HepG2 (cell line): ENCODE results near the gene ELF1. TPM values are rescaled to one million over a fixed set of nuclear protein-coding genes. Genes with fewer than 3 reads are reported as not detected.
A peak's percentile ranks its signal among the peaks of the same experiment; 100 is the strongest.

Experiments used
- AGO2 ChIP-seq: fragments of 200-400 bp; formaldehyde crosslinking; optimal IDR thresholded peaks from 2 replicates; pipeline ENCODE3; 2017; ENCODE audit warnings: mild to moderate bottlenecking, low read depth, low read length, moderate library complexity
- CBX1 ChIP-seq: IDR thresholded peaks from one replicate; pipeline ENCODE4 v1.6.1; 2016; ENCODE audit warnings: antibody characterized with exemption, low read depth
- CCDC6 ChIP-seq: sonication (generic); formaldehyde crosslinking; IDR thresholded peaks from 2 replicates; pipeline ENCODE4 v1.8.1; 2022; ENCODE audit warnings: mild to moderate bottlenecking, missing genetic modification reagents, moderate library complexity
- CERS6 ChIP-seq: sonication (generic); formaldehyde crosslinking; IDR thresholded peaks from 2 replicates; pipeline ENCODE4 v1.5.0; 2020; ENCODE audit warnings: missing genetic modification reagents
- FOSL1 ChIP-seq: sonication (generic); formaldehyde crosslinking; IDR thresholded peaks from 2 replicates; pipeline ENCODE4 v1.9.0; 2021; ENCODE audit warnings: missing genetic modification reagents, borderline replicate concordance
- IRX3 ChIP-seq: sonication (generic); formaldehyde crosslinking; IDR thresholded peaks from 2 replicates; pipeline ENCODE4 v1.8.1; 2023; ENCODE audit warnings: mild to moderate bottlenecking, low read depth, missing genetic modification reagents, borderline replicate concordance
- MIXL1 ChIP-seq: IDR thresholded peaks from 2 replicates; pipeline ENCODE4 v1.6.1; 2016
- NFIC ChIP-seq: IDR thresholded peaks from 2 replicates; pipeline ENCODE4 v1.6.1; 2012; ENCODE audit warnings: mild to moderate bottlenecking, low read length, inconsistent platforms
- NR0B2 ChIP-seq: sonication (generic); formaldehyde crosslinking; IDR thresholded peaks from 2 replicates; pipeline ENCODE4 v1.4.0; 2020; ENCODE audit warnings: mild to moderate bottlenecking, missing genetic modification reagents
- PAXIP1 ChIP-seq: sonication (generic); formaldehyde crosslinking; conservative IDR thresholded peaks from 2 replicates; pipeline ENCODE4 v1.4.0; 2020; ENCODE audit warnings: mild to moderate bottlenecking, missing genetic modification reagents, moderate library complexity
- SIN3B ChIP-seq: fragments of 150-350 bp; IDR thresholded peaks from 2 replicates; pipeline ENCODE4 v1.6.1; 2014; ENCODE audit warnings: low read length
- ZBTB39 ChIP-seq: sonication (generic); formaldehyde crosslinking; IDR thresholded peaks from 2 replicates; pipeline ENCODE4 v1.5.0; 2020; ENCODE audit warnings: missing genetic modification reagents
- ZFP41 ChIP-seq: sonication (generic); formaldehyde crosslinking; IDR thresholded peaks from 2 replicates; pipeline ENCODE4 v1.4.0; 2020; ENCODE audit warnings: mild to moderate bottlenecking, missing genetic modification reagents, borderline replicate concordance
- ZNF263 ChIP-seq: sonication (generic); formaldehyde crosslinking; IDR thresholded peaks from 2 replicates; pipeline ENCODE4 v1.4.0; 2020; ENCODE audit warnings: missing genetic modification reagents
- ZNF512 ChIP-seq: sonication (generic); formaldehyde crosslinking; IDR thresholded peaks from 2 replicates; pipeline ENCODE4 v1.4.0; 2020; ENCODE audit warnings: mild to moderate bottlenecking, missing genetic modification reagents
- ZNF687 ChIP-seq: sonication (generic); formaldehyde crosslinking; IDR thresholded peaks from 2 replicates; pipeline ENCODE4 v1.5.1; 2020; ENCODE audit warnings: mild to moderate bottlenecking, missing genetic modification reagents, moderate library complexity
- polyA plus RNA-seq, 8 experiments: library from polyadenylated mRNA; depleted of rRNA in 3 of 8; stranded (reverse) in 7 of 8; unstranded in 1 of 8; fragments of >200 nt; fragmentation: Illumina TruSeq in 4 of 8; extraction: Trizol in 4 of 8; gene quantifications; 2 replicates each; pipeline versions ENCODE4 v1.2.1 to v1.2.3, GENCODE V29; 2011 to 2016; ENCODE audit warnings: low read depth in 4 of 8, missing spikeins in 1 of 8, mixed read lengths in 1 of 8; ENCODE audit not compliant: insufficient read depth in 1 of 8
- total RNA-seq, 5 experiments: library from RNA; depleted of rRNA; stranded (reverse); fragments of >200 nt; fragmentation: Illumina TruSeq; extraction: Trizol; gene quantifications; 2 replicates each; pipeline ENCODE4 v1.2.3, GENCODE V29; 2016; ENCODE audit warnings: low read depth in 1 of 5

ELF1 gene
- total and polyA plus RNA-seq, 2 of the 13 experiments (the other 11 are each of a cell fraction or from before 2014, with no cell fraction given): 24.6 to 71.5 TPM

DNA sequence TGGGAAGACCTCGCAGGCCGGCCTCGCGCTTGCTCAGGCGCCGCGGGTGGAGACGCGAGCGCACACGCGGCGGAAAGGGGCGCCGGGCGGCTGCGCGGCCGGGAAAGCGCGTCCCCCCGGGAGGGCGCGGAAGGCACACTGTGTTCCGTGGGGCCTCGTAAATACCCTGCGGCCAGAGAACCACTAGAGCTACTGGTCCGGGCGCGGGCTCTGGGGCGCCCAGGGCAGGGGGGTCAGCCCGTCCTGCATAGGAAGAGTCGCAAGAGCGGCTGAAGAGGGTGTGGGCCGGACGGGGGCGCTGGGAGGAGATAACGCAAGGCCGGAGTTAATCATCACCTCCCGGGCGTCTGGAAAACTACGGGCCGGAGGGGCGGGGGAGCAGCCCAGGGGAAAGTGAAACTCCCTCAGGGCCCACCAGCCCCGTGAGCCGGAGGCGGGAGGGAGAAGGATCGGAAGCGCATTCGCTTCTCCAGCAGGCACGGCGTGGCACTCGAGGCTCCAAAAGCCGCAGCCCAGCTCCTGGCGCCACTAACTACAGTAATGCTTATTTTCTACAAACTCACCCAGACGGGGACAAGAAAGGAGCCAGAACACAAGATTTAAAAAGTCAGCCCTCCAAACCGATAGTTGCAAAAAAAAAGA lies 41.1 kb upstream of the ELF1 start (continued):
- TF ChIP-seq ZBTB39 (CRISPR knock-in tag): no peak
- TF ChIP-seq ZFP41: no peak
- peak; percentile 90 for TF ChIP-seq ZNF687 (CRISPR knock-in tag)
- TF ChIP-seq CBX1: no peak
- no peak for TF ChIP-seq SIN3B
- TF ChIP-seq AGO2: peak; percentile 74
- TF ChIP-seq FOSL1: no peak
- TF ChIP-seq CERS6 (CRISPR knock-in tag): no peak
- no peak for TF ChIP-seq CCDC6 (CRISPR knock-in tag)
- TF ChIP-seq MIXL1 (CRISPR knock-in tag): 0 out of 2 replicates have a peak, but pooled peaks have one; percentile 15
- TF ChIP-seq ZNF512 (CRISPR knock-in tag): 0 out of 2 replicates have a peak, but pooled peaks have one; percentile 20
- peak; percentile 52 for TF ChIP-seq NR0B2 (CRISPR knock-in tag)
- peak; percentile 61; the same call in 1 of the 2 replicates for TF ChIP-seq PAXIP1
- peak; percentile 61; the same call in 1 of the 2 replicates for TF ChIP-seq NFIC
- peak; percentile 21; the same call in 1 of the 2 replicates for TF ChIP-seq IRX3 (CRISPR knock-in tag)
- TF ChIP-seq ZNF263 (CRISPR knock-in tag): no peak
